ENCODE results near the gene HOXA9.
A peak's percentile ranks its signal among the peaks of the same experiment; 100 is the strongest.

HOXA9 gene

DNA sequence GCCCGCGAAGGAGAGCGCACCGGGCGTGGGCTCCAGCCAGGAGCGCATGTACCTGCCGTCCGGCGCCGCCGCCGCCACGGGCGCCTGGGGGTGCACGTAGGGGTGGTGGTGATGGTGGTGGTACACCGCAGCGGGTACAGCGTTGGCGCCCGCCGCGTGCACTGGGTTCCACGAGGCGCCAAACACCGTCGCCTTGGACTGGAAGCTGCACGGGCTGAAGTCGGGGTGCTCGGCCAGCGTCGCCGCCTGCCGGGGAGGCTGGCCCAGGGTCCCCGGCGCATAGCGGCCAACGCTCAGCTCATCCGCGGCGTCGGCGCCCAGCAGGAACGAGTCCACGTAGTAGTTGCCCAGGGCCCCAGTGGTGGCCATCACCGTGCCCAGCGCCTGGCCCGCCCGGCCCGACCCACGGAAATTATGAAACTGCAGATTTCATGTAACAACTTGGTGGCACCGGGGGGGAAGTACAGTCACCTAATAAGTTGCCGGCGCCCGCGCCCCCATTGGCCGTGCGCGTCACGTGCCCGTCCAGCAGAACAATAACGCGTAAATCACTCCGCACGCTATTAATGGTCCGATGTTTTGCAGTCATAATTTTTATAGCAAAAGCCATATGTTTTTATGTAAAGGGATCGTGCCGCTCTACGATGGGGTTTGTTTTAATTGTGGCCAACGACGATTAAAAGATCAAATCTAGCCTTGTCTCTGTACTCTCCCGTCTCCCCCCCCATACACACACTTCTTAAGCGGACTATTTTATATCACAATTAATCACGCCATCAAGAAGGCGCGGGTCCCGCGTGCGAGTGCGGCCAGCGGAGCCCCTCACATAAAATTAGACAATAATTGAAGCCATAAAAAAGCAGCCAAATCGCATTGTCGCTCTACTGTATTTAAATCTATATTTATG, at the start of gene HOXA9:
Gene HOXA9 (minus strand): TSS at position 449 of the 907 bp plus-strand sequence. CDS start 80 bp downstream, at position 369.
- DNase-seq: peak; percentile 69

DNA sequence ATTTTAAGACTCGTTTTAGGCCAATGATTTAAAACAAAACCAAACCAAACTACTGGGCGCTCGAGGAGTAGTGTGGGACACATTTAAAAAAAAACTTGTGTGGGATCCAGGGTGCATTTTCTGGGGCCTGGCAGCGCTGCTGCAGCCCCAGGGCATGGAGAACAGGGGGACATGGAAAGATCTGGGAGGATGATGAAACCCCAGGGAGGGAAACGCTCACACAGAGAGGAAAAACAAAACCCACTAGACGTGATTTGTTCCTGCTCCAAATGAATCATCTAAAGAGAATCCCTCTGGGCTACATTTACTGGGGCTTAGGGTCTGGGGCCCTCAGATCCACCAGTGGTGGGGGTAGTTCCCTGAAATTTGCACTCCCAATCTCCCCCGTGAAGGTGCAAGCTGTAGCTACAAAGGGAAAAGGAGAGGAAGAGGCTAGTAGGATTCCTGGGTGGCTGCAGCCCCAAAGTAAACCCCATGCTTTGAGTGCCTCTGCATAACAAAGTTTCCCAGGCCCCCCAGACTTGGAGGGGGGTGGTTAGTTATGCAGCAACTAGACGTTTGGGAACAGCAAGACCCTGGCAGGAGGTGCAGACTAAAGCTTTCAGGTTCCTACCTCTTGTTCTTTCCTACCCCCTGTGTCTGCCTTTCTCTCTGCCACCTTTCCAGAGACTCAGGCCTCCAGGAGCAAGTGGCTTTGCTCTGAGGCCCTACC, 49.1 kb upstream of the HOXA9 start:
- no peak for DNase-seq

DNA sequence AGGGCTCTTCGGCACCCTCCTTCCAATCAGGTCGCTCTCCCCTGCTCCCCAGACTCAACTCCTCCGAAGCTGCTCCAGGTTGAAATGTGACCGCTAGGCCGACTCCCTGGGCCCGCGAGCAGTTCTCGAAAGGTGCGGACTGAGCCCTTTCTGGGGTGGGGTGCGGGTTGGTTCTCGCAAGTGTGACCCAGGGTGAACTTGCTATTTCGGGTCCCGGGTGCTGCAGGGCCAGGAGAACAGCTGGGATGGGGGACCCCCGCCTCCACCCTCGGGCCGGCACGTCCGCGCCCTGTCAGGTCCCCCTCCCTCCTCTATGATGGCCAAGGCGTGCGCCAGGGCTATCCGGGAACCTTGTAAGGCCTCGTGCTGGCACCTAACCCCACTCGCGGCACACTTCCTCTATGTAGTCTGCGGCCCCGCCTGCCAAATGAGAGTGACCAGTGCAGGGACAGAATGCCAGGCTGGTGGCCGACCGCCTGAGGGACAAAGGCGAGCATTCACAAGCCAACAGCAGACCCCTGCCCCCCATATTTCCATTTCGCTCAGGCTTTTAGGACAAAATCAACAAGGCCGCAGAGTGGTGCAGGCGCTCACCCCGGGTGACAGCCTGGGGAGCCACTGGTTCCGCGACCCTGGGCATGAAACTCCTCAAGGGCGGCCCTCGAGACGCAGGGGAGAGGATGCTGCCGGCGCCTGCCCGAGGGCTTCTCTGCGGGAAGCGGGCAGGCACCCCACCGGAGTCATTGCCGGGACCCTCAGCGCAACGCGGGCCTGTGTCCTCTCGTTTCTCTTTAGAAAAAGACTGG, 48.3 kb upstream of the HOXA9 start:
- DNase-seq: no peak

DNA sequence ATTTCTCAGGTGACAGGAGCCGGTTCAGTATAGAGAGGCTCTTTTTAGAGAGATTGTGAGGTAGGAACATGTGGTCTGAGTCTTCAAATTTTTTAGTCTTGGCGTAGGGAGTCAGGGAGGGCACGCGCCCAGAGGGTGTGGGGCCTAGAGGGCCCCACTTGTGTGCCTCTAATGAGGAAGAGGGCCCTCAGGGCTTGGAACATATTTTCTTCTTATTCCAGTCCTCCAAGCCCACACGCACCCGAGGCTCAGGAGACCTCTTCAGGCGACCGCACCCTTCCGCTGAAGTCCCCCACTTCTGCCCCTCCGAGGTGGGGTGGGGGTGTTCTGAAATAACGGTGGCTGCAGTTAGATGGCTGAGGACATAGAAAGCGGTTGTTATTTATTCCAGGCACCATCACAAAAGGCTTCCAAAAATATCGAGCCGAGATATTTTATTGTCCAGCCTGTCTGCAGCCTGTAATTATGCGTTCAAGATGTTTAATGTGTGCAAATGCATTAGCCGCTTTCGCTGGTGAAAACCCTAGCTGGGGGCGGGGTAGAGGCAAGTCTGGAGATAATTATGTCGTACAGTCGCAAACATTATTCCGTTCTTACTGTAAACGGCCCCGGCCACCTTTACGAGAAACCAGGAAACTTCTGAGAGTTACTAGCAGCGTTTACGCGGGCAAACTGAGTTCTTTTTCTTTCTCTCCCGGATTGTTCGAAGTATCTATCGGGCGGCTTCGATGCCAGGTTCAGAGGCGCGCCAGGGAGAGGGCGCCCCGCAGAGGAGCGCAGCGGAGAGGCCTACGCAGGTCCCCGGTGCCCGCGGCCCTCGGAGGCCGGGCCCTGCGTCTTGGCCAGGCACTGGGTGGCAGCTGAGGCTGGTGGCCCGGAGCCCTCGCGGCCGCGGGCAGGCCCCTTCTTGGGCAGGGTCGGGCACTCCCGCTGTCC, 47.4 kb upstream of the HOXA9 start:
- no peak for DNase-seq

DNA sequence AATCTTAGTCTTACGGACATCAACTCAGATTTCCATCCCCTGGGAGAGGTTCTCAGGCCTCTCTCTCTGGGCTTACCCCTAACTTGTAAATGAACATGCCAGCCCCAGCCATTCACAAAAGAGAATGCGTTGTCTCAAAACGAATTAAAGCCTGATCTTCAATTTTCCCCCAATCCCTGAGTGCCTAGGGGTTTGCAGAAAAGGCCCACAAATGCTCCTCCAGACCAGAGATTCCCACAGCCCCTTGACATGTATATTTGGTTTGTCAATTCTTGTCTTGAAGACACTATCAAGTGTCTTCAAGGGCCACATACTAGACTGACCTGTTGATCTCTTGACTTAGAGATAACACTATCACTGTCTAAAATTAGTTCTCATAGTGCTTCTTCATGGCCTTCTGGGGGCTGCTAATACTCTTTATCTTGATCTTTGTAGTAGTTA, 46.4 kb upstream of the HOXA9 start:
- DNase-seq: no peak

DNA sequence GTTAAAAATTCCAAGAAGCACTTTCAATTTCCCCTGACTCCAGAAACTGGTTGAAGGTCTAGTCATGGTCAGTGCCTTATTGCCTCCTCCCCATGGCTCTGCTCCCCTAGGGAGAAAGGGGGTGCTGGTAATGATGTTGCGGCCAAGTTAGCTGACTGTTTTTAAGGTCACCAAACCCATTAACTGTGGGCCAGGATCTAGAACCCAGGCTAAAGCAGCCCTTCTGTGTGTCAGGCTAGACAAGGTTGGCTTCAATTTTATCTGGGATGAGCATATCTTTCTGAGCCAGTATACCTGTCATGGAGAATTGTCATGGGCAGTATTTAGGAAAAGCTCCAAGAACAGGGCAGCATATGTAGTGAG, 45.7 kb upstream of the HOXA9 start:
- DNase-seq: no peak

DNA sequence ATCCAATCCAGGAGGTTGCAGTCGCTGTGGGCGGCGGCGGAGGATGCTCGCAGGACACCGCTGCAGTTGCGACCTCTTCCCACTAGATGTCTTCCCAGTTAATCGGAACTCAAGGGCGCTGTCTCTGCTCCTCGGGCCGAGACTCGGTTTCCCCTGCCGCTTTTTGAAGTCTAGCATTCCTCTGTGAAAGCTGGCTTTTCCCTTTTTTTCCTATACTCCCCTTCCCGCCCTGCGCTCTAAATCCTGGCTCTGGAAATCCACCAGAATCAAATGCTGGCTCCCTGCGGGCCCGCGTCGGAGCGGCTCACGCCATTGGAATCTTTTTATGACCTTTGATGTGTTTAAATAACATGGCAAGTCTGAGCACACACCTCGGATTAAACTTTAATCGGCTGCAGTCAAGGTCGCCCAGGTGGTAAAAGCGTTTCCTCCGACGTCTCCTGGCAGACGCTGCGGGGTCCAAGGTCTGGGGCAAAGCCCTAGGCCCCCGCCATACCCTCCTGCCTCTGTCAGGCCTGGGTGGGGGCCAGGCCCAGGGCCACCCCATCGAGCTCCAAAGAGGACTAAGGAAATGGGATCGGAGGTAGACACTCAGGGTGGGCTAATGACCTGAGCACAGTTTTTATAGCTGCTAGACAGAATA, 45.2 kb upstream of the HOXA9 start:
- peak; percentile 76 for DNase-seq

DNA sequence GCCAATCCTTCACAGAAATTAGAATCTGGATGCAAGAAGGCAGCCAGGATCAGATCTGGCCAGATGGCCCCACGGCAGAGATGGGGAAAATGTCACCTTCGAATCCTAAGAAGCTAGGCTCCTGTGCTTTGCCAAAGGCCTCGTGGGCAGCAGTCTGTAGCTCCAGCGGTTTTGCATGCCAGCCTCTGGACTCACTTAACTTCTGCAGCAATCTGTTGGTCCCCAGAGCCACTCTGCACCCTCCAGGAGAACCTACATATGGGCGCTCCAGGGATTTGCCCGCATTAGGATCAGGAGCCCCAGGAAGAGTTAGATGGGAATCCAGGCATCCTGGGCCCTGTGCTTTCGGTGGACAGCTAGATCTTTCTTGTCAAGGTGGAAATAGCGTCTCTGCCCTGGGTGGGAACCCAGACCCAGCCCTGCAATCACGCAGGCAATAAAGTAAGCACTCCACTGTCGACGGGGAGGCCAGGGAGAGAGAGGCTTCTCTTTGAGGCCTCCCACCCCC, 44.6 kb upstream of the HOXA9 start:
- no peak for DNase-seq

DNA sequence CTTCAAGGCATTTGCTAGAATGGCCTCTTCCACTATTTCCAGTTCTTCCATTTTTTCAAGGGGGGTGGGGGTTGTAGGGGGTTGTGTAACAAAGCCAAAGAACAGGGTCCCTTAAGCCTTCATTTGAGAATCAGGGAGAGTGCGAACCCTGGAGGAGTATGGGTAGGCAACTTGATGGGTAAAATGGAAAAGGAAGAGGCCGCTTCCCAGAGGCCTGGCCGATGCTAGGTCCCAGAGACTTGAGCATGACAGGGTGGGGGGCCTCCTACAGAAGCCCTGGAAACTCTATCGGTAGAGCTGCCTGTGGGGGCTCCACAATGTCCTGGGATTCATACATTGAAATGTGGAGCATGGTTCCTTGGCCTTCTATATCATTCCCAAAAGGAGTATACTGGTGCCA, 43.7 kb upstream of the HOXA9 start:
- no peak for DNase-seq

DNA sequence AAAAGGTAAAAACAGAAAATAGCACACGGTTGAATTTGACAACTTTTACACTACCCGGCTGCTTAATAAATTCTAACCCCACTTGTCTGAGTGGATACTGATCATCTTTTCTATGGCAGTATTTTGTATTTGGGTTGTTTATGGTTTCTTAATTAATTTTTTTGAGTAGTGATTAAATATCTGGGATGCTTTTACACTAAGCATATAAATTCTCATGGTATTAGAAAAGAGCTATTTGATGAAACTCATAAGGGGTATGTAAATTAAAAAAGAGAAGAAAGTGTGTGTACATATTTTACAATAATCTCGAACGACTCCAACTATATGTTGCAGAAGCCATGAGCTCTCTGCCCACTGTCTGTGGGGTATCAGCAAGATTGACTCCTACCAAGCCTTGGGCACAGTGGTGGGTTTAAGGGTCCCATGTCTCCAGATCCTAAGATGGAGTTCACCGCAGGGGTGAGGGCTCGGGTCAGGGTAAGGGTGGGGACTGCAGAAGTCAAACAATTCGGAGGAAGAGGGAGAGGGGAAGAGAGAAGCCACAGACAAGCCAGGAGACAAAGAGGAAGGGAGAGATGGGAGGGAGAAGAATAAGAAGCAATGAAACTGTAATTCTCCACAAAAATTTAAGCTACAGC, 42.1 kb upstream of the HOXA9 start:
- no peak for DNase-seq

DNA sequence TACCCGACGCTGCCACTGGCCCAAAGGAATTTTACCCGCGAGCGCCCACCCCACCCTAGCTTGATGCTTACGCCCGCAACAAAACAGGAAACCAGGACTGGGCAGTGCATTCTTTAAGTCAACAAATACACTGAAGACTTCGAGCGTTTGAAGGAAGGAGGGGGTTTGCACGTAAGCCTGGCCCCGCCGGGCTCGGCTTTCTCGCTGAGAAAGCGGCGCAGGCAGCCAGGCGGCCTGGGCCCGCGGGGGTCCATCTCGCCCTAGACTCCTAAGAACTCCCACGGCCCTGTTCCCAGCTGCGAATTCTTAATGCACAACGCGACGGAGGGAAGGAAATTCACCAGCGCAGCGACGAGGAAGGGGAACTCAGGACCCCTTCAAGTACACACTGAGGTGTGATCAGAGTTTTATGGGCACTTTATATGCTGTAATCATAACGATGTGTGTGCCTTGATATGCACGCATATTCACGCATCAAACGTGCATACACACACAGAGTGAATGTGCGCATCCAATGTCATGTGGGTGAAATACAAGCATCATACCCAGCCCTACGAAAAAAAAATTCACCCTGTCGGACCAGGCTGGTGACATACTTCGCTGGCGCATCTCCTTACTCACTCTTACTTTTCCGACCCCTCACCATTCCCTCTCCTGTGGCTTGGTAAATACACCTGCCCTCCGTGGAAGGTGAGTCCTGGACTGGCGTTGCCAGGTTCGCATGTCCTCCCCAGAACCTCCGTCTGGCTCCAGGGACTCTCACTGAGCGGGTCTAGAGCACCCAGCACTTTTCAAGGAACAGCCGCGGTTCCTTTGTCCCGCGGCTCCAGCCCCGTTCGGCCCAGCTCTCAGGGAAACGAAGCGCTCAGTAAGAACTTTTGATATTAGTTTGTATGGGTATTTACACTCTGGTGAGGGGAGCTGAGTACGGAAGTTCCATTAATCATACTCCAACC, 40.3 kb upstream of the HOXA9 start:
- DNase-seq: no peak

DNA sequence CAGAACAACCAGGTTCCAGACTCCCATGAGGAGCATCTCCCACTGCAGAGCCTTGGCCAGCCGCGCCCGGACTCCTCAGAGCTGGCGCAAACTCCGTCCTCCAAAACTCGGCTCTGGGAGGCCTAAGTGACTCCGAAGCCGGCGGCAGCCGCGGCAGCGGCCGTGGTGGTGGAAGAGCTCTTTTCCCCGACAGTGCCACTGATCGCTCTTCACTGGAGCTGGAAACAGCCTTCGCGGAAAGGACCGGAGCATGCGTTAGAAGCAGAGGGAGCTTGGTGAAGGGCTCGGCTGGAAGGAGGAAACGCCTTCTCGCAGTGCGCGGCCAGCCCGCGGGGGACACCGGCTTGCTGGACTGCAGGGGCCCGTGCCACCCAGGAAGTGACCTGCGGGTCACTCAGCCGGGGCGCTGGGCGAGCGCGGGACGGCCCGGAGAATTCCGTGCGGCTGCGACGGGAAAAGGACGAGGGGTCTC, 39.5 kb upstream of the HOXA9 start:
- DNase-seq: no peak

DNA sequence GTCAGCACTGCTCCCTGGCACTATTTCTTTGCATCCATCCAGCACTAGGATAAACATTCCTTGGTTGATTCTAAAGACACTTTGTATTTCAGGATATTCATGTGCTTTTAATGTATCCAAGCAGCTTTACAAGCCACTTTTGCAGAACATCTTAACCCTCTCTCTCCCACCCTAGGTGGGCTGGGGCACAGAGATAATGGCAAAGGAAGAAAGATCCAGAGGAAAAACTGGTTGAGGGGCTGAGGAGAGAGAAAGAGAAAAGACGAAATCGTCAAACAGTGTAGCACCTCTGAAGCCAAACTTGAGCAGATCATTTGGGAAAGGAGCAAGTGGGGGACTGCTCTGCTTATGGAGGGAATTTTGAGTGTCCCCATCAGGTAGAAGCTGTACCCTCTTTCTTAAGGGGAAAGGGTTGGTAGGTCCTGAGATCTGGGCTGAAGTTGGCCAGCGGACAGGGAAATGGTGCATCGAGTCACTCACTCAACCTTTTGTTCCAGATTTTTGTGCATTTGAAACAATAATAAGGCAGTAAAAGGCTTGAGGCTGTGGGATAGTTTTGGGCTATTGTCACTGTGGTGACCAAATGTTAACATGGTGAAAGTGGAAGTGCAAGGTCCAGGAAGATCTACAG, 38.7 kb upstream of the HOXA9 start:
- DNase-seq: no peak

DNA sequence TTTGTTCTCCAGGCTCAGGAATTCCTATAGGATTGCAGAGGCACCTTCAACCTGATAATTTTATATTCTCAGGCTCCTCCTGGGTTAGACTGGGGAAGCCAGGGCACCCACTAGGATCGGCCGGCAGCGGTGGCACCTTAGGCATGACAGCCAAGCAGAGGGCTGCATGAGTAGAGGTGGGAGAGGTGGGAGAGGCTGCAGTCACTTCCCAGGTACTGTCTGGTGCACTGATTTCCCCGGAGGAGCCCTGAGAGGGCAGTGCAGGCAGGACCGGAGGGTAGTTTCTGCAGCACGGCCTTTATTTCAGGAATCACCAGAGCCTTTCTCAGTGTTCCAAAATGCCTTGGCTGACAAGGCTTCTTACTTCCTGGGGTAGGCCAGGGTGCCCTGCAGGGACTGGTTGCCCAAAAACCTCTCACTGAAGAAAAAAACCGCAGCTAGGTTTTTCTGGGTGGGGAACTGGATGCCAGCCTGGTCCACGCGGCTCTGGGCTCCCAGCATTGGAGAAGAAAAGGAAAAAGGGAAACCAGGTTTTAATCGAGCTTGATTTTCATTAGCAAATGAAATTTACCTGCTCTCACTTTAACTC, 38.1 kb upstream of the HOXA9 start:
- DNase-seq: no peak

DNA sequence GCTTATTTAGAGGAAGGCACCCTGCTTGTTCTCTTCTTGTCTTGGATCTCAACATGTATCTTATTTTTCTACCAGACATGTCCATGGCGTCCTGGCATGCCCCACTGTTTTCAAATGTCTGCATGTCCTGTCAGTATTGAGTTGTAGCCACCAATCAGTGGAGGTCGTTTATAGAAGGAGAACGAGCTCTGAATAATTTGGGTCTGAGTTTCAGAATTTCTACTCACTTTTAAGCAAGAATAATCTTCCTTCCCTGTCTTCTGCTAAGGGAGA, 37.5 kb upstream of the HOXA9 start:
- DNase-seq: no peak

DNA sequence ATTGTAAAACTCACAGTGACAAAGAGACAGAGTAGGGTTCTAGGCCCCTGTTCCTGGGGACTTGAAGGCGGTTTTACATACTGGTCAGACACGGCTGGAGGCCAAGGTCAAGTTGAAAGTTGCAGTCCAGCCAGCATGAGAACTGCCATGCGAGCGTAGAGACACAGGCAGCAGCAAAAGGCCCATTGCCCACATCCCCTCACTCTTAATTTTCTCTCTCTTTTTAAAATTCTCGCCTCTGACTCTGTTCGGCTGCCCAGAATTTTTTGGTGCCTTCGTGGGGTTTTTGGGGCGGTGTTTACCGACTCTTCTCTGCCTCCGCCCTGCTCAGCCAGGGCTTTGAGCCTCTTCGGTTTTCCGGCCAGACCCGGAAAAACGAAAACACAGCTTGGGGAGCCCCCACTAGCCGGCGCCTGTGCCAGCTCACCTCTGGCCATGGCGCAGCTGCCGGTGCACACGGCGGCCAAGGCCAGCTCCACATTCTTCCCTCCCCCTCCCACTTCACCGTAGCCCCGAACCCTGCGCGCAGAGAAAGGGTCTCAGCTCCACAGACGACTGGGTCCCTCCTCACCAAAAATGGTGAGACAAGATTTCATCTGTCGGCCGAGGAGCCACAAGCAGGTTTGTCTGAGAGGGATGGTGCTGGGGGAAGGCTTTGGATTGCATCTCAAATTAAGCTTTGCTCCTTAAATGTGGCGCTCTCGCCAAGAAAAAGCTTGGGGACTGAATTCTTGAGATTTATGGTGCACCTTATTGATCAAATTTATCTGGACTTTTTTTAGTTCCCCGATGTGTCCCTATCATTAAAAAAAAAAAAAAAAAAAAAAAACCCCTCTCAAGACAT, 36.9 kb upstream of the HOXA9 start:
- DNase-seq: no peak

DNA sequence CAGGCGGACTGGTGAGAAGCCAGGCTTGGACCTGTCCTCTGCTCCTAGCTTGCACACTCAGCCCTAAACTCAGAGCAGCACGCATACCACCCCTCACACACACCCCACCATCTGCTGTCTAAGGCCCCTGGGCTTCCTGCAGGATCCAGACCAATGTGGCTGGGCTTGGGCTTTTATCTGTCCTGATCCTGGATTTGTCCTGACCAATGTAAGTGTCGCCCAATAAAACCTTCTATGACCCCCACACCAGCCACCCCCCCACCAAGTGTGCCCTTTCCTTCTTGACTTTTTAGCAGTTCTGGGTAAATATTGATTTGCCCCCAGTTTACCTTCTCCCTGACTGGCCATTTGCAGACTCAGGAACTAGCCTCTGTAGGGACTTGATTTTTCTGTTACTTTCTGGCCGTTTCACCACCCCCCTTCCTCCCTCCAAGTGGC, 36.3 kb upstream of the HOXA9 start:
- DNase-seq: no peak

Data from activated effector memory CD4-positive, alpha-beta T cell treated with anti-CD3 and anti-CD28 coated beads, Interleukin-2, amount 50 U/mL, for 16 hours (primary cell).